GM23338 (cell line): ENCODE results near the gene HIVEP2. TPM values are rescaled to one million over a fixed set of nuclear protein-coding genes. Genes with fewer than 3 reads are reported as not detected.

Experiments used
- ATAC-seq: fragments of 200-7000 bp; cut with Tn5 transposase; 3 replicates; pipeline ENCODE4 v1.9.1; 2020
- DNase-seq: peaks from one replicate; pipeline ENCODE4 v3.0.0-alpha.2; 2015; ENCODE audit warnings: low spot score
- H2AFZ ChIP-seq: fragments of 200-600 bp; sonication (generic); 2 replicates; pipeline ENCODE4 v1.8.0; 2016; ENCODE audit warnings: antibody characterized with exemption, mild to moderate bottlenecking, moderate library complexity
- H3F3A ChIP-seq: fragments of 200-600 bp; sonication (generic); replicated peaks from 2 replicates; pipeline ENCODE4 v1.8.0; 2017; ENCODE audit warnings: antibody characterized with exemption, mixed run types, low read depth
- H3K27ac ChIP-seq: fragments of 200-600 bp; sonication (generic); 2 replicates; pipeline ENCODE4 v1.6.1; 2016; ENCODE audit warnings: low read depth
- H3K27me3 ChIP-seq: fragments of 200-600 bp; sonication (generic); 2 replicates; pipeline ENCODE4 v1.8.0; 2016; ENCODE audit warnings: mild to moderate bottlenecking, mixed run types, moderate library complexity; ENCODE audit not compliant: insufficient read depth
- H3K36me3 ChIP-seq: fragments of 200-600 bp; sonication (generic); 2 replicates; pipeline ENCODE4 v1.8.0; 2016; ENCODE audit warnings: mild to moderate bottlenecking; ENCODE audit not compliant: insufficient read depth
- H3K4me1 ChIP-seq: fragments of 200-600 bp; sonication (generic); 2 replicates; pipeline ENCODE4 v1.8.0; 2016; ENCODE audit warnings: mild to moderate bottlenecking, moderate library complexity; ENCODE audit not compliant: insufficient read depth
- H3K4me2 ChIP-seq: fragments of 200-600 bp; sonication (generic); 2 replicates; pipeline ENCODE4 v1.7.1; 2017; ENCODE audit warnings: mixed run types
- H3K4me3 ChIP-seq: fragments of 200-600 bp; sonication (generic); 2 replicates; pipeline ENCODE4 v1.6.1; 2016; ENCODE audit warnings: mixed run types
- H3K79me2 ChIP-seq: fragments of 200-600 bp; sonication (generic); replicated peaks from 2 replicates; pipeline ENCODE4 v1.8.0; 2017; ENCODE audit warnings: mild to moderate bottlenecking; ENCODE audit not compliant: insufficient read depth
- H3K9me2 ChIP-seq: fragments of 200-600 bp; sonication (generic); 2 replicates; pipeline ENCODE4 v1.8.0; 2017; ENCODE audit not compliant: insufficient read depth
- H4K20me1 ChIP-seq: fragments of 200-600 bp; sonication (generic); replicated peaks from 2 replicates; pipeline ENCODE4 v1.8.0; 2017; ENCODE audit warnings: mild to moderate bottlenecking; ENCODE audit not compliant: insufficient read depth
- H3K27ac Mint-ChIP-seq: 2 replicates; pipeline ENCODE4 v1.8.0; 2020; ENCODE audit warnings: inconsistent platforms, mild to moderate bottlenecking, moderate library complexity, mixed read lengths
- H3K27me3 Mint-ChIP-seq: 3 replicates; pipeline ENCODE4 v1.8.0; 2022; ENCODE audit warnings: low read depth, mild to moderate bottlenecking, moderate library complexity, mixed read lengths, inconsistent platforms; ENCODE audit not compliant: insufficient read depth, poor library complexity
- H3K36me3 Mint-ChIP-seq: 3 replicates; pipeline ENCODE4 v1.8.0; 2021; ENCODE audit warnings: low read depth, mild to moderate bottlenecking, inconsistent platforms, moderate library complexity, mixed read lengths
- H3K4me1 Mint-ChIP-seq: 3 replicates; pipeline ENCODE4 v1.8.0; 2020; ENCODE audit warnings: mild to moderate bottlenecking, inconsistent platforms, mixed read lengths
- H3K4me3 Mint-ChIP-seq: 3 replicates; pipeline ENCODE4 v1.8.0; 2021; ENCODE audit warnings: moderate library complexity, mild to moderate bottlenecking, inconsistent platforms, mixed read lengths
- H3K9me3 Mint-ChIP-seq: 3 replicates; pipeline ENCODE4 v1.8.0; 2020; ENCODE audit warnings: moderate library complexity, mild to moderate bottlenecking, inconsistent platforms, mixed read lengths
- CREB1 ChIP-seq: fragments of 250-450 bp; sonication (Bioruptor Pico); IDR thresholded peaks from 2 replicates; pipeline ENCODE4 v1.5.0; 2020; ENCODE audit warnings: low read depth, mild to moderate bottlenecking, moderate library complexity
- ETS1 ChIP-seq: IDR thresholded peaks from 2 replicates; pipeline ENCODE4 v1.6.1; 2016; ENCODE audit warnings: antibody characterized with exemption
- EZH2 ChIP-seq: fragments of 200-600 bp; sonication (generic); IDR thresholded peaks from one replicate; pipeline ENCODE4 v1.8.0; 2017; ENCODE audit warnings: antibody characterized with exemption, mild to moderate bottlenecking, low read depth; ENCODE audit not compliant: unreplicated experiment
- EZH2phosphoT487 ChIP-seq: fragments of 200-600 bp; sonication (generic); IDR thresholded peaks from one replicate; pipeline ENCODE4 v1.8.1; 2018; ENCODE audit warnings: antibody characterized with exemption; ENCODE audit not compliant: unreplicated experiment
- POLR2AphosphoS5 ChIP-seq: IDR thresholded peaks from 2 replicates; pipeline ENCODE4 v1.6.1; 2016; ENCODE audit warnings: antibody characterized with exemption, low read depth
- REST ChIP-seq: IDR thresholded peaks from one replicate; pipeline ENCODE4 v1.6.1; 2018; ENCODE audit warnings: antibody characterized with exemption; ENCODE audit not compliant: unreplicated experiment
- STAT1 ChIP-seq: IDR thresholded peaks from one replicate; pipeline ENCODE4 v1.6.1; 2016; ENCODE audit warnings: antibody characterized with exemption; ENCODE audit not compliant: unreplicated experiment
- ZNF114 ChIP-seq: fragments of 250-450 bp; sonication (Bioruptor Pico); IDR thresholded peaks from 2 replicates; pipeline ENCODE4 v1.5.0; 2020; ENCODE audit warnings: mild to moderate bottlenecking, moderate library complexity
- ZNF331 ChIP-seq: fragments of 250-450 bp; sonication (Bioruptor Pico); IDR thresholded peaks from 2 replicates; pipeline ENCODE4 v1.5.0; 2020; ENCODE audit warnings: low read depth, mild to moderate bottlenecking, moderate library complexity
- ZNF462 ChIP-seq: fragments of 250-450 bp; sonication (Bioruptor Pico); IDR thresholded peaks from 2 replicates; pipeline ENCODE4 v1.5.0; 2020; ENCODE audit warnings: mild to moderate bottlenecking, moderate library complexity
- polyA plus RNA-seq: library from polyadenylated mRNA; unstranded; fragments of >200 nt; fragmentation: Nextera tagmentation; extraction: Ambion mirVana; gene quantifications from 2 replicates; pipeline ENCODE4 v1.2.1, GENCODE V29; 2016
- total RNA-seq: library from RNA; depleted of rRNA; stranded (reverse); fragments of >200 nt; shearing (Covaris generic); gene quantifications from 2 replicates; pipeline ENCODE4 v1.2.3, GENCODE V29; 2014
- TF ChIP-seq, protein P1 (sequence below), 2 experiments: fragments of 200-600 bp in 1 of 2; sonication (generic) in 1 of 2; conservative IDR thresholded peaks; 2 replicates each; pipeline versions ENCODE4 v1.5.1 to v1.6.1; 2016 to 2017; ENCODE audit warnings: antibody characterized with exemption in 2 of 2, low read depth in 2 of 2, mild to moderate bottlenecking in 2 of 2, moderate library complexity in 1 of 2

Gene HIVEP2
- total and polyA plus RNA-seq, 2 experiments from 2014 or later, result 1.5 to 7.4 TPM

DNA sequence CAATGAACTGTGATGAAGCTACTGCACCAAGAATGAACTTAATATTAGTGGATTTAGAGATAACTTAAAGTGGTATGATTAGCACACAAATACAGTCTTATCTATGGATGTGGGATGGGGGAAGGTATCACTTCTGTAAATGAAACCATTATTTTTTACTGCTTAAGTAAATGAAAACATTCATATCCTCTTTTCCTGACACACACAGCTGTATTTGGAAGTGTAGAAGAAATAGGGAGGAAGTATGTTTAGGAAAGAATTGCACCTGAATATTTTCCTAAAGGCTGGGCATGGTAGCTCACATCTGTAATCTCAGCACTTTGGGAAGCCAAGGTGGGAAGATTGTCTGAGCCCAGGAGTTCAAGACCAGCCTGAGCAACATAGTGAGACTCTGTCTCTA, 96.8 kb downstream of the HIVEP2 start:
- peaks cover 49% of the 10 kb centered on the region for H3K4me1 Mint-ChIP-seq
- no peak for ATAC-seq
- peaks cover 5% of the 10 kb centered on the region; the same call in 1 of the 2 replicates for H3K79me2 ChIP-seq

More for the DNA sequence above, 96.8 kb downstream of the HIVEP2 start:
- DNase-seq, result no peak
- no peaks in the 10 kb centered on the region for H4K20me1 ChIP-seq
- Mint-ChIP-seq H3K27me3 (peaks cover 3% of the 10 kb centered on the region), H3K36me3 (no peaks in the 10 kb centered on the region), H3K4me3 (no peak overlapping the region), H3K9me3 (no peaks in the 10 kb centered on the region), H3K27ac (no peak overlapping the region)
- no peak overlapping the region for H3K4me2 ChIP-seq
- no peak overlapping the region for H3K4me3 ChIP-seq
- H3K36me3 ChIP-seq, result no peaks in the 10 kb centered on the region
- H3K27me3 ChIP-seq, result no peaks in the 10 kb centered on the region
- TF ChIP-seq ETS1 (no peak), EZH2phosphoT487 (no peak), EZH2 (no peak), ZNF462 (no peak), ZNF114 (CRISPR knock-in tag) (no peak), CREB1 (CRISPR knock-in tag) (no peak), POLR2AphosphoS5 (no peak), STAT1 (no peak), REST (no peak), ZNF331 (no peak)
- TF ChIP-seq, protein P1, sequence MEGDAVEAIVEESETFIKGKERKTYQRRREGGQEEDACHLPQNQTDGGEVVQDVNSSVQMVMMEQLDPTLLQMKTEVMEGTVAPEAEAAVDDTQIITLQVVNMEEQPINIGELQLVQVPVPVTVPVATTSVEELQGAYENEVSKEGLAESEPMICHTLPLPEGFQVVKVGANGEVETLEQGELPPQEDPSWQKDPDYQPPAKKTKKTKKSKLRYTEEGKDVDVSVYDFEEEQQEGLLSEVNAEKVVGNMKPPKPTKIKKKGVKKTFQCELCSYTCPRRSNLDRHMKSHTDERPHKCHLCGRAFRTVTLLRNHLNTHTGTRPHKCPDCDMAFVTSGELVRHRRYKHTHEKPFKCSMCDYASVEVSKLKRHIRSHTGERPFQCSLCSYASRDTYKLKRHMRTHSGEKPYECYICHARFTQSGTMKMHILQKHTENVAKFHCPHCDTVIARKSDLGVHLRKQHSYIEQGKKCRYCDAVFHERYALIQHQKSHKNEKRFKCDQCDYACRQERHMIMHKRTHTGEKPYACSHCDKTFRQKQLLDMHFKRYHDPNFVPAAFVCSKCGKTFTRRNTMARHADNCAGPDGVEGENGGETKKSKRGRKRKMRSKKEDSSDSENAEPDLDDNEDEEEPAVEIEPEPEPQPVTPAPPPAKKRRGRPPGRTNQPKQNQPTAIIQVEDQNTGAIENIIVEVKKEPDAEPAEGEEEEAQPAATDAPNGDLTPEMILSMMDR (conservative IDR thresholded peaks at IDR 0.05; ENCODE audit: low read depth in 2 of 2), result no peak
- H3K27ac ChIP-seq, result no peak overlapping the region
- H2AFZ ChIP-seq, result no peak overlapping the region
- no peaks in the 10 kb centered on the region for H3K9me2 ChIP-seq
- peaks cover 44% of the 10 kb centered on the region for H3K4me1 ChIP-seq
- H3F3A ChIP-seq, result no peaks in the 10 kb centered on the region
